H1 (cell line): ENCODE results near the gene COL28A1. TPM values are rescaled to one million over a fixed set of nuclear protein-coding genes. Genes with fewer than 3 reads are reported as not detected.

Source experiments
- CTCF ChIA-PET: fragments of 300-600 bp; sonication (Branson Sonifier 250); formaldehyde crosslinking; loops from one replicate; lab custom pipeline; 2021; ENCODE audit not compliant: partially characterized antibody; lab: Charles Lee
- POLR2A ChIA-PET: fragments of 300-600 bp; sonication (Branson Sonifier 250); formaldehyde crosslinking; loops from one replicate; lab custom pipeline; 2021; ENCODE audit warnings: inconsistent platforms; ENCODE audit not compliant: partially characterized antibody; lab: Charles Lee
- DNase-seq, 2 experiments: peaks; one replicate each; pipeline versions ENCODE4 v3.0.0 to v3.0.0-alpha.2; 2010 to 2022; ENCODE audit warnings: low spot score in 2 of 2, low read depth in 1 of 2, mixed read lengths in 1 of 2
- FAIRE-seq: peaks from 2 replicates; lab custom pipeline; 2011; peaks lifted over from hg19 to GRCh38; lab: Jason Lieb, UNC
- H2AFZ ChIP-seq: 2 replicates; pipeline ENCODE4 v1.8.1; 2012; ENCODE audit warnings: low read length, inconsistent platforms
- H2AK5ac ChIP-seq: 2 replicates; pipeline ENCODE4 v1.6.1; 2013; ENCODE audit warnings: low read depth, low read length
- H2BK120ac ChIP-seq: replicated peaks from 2 replicates; pipeline ENCODE3; 2013; ENCODE audit warnings: low read depth, low read length, inconsistent platforms
- H2BK12ac ChIP-seq: 2 replicates; pipeline ENCODE4 v1.6.1; 2013; ENCODE audit warnings: low read depth, low read length
- H2BK15ac ChIP-seq: 2 replicates; pipeline ENCODE4 v1.6.1; 2013; ENCODE audit warnings: low read length
- H2BK20ac ChIP-seq: 2 replicates; pipeline ENCODE4 v1.6.1; 2013; ENCODE audit warnings: low read length
- H2BK5ac ChIP-seq: 2 replicates; pipeline ENCODE4 v1.6.1; 2013; ENCODE audit warnings: low read depth, low read length
- H3K14ac ChIP-seq: 2 replicates; pipeline ENCODE4 v1.6.1; 2013; ENCODE audit warnings: inconsistent platforms; ENCODE audit not compliant: insufficient read length
- H3K18ac ChIP-seq: 2 replicates; pipeline ENCODE4 v1.6.1; 2013; ENCODE audit warnings: low read length; ENCODE audit errors: extremely low read depth
- H3K23ac ChIP-seq: 2 replicates; pipeline ENCODE4 v1.6.1; 2013; ENCODE audit warnings: inconsistent platforms; ENCODE audit not compliant: insufficient read length
- H3K23me2 ChIP-seq: 2 replicates; pipeline ENCODE4 v1.6.1; 2013; ENCODE audit warnings: low read depth, low read length
- H3K27ac ChIP-seq: 2 replicates; pipeline ENCODE4 v1.6.1; 2011; ENCODE audit warnings: low read depth, low read length, inconsistent platforms
- H3K27me3 ChIP-seq, 4 experiments: replicated peaks in 1 of 4; 1 replicate in 1 of 4; 2 replicates in 3 of 4; pipeline versions ENCODE4 v1.6.1 to v1.8.1; 2011 to 2013; ENCODE audit warnings: low read length in 3 of 4, mild to moderate bottlenecking in 3 of 4, inconsistent platforms in 2 of 4, mixed read lengths in 2 of 4, moderate library complexity in 1 of 4; ENCODE audit not compliant: control insufficient read depth in 3 of 4, insufficient read depth in 3 of 4; ENCODE audit errors: extremely low read depth in 1 of 4
- H3K36me3 ChIP-seq, 4 experiments: 2 replicates each; pipeline versions ENCODE4 v1.6.1 to v1.8.1; 2011 to 2013; ENCODE audit warnings: mild to moderate bottlenecking in 4 of 4, low read length in 3 of 4, moderate library complexity in 2 of 4, control low read depth in 1 of 4, inconsistent platforms in 1 of 4; ENCODE audit not compliant: insufficient read depth in 4 of 4, control insufficient read depth in 2 of 4
- H3K4ac ChIP-seq: replicated peaks from 2 replicates; pipeline ENCODE3; 2013; ENCODE audit warnings: low read length, low read depth, mixed read lengths, inconsistent platforms; ENCODE audit not compliant: insufficient read length
- H3K4me1 ChIP-seq, 4 experiments: replicated peaks in 1 of 4; 1 replicate in 1 of 4; 2 replicates in 3 of 4; pipeline versions ENCODE4 v1.6.1 to v1.8.1; 2011 to 2013; ENCODE audit warnings: low read length in 3 of 4, inconsistent platforms in 2 of 4, mixed read lengths in 1 of 4; ENCODE audit not compliant: insufficient read depth in 4 of 4, control insufficient read depth in 3 of 4
- H3K4me2 ChIP-seq, 2 experiments: 2 replicates each; pipeline versions ENCODE4 v1.6.1 to v1.8.1; 2011 to 2013; ENCODE audit warnings: low read depth in 2 of 2, low read length in 2 of 2, control low read depth in 1 of 2, inconsistent platforms in 1 of 2, mild to moderate bottlenecking in 1 of 2; ENCODE audit not compliant: insufficient read depth in 1 of 2
- H3K4me3 ChIP-seq, 4 experiments: fragments of 200-600, 300-600 bp in 1 of 4; sonication (generic), shearing (Covaris generic), sonication (Bioruptor Twin) in 1 of 4; 2 replicates each; pipeline versions ENCODE4 v1.5.1 to v1.8.1; 2011 to 2016; ENCODE audit warnings: low read length in 4 of 4, low read depth in 3 of 4, control low read depth in 2 of 4, inconsistent platforms in 2 of 4, mild to moderate bottlenecking in 2 of 4, mixed read lengths in 1 of 4, moderate library complexity in 1 of 4; ENCODE audit not compliant: insufficient read depth in 2 of 4; ENCODE audit errors: extremely low read depth in 1 of 4
- H3K56ac ChIP-seq: replicated peaks from 2 replicates; pipeline ENCODE3; 2013; ENCODE audit warnings: low read depth, mild to moderate bottlenecking, mixed read lengths, low read length, inconsistent platforms; ENCODE audit not compliant: insufficient read length
- H3K79me1 ChIP-seq: 2 replicates; pipeline ENCODE4 v1.6.1; 2013; ENCODE audit warnings: low read depth, low read length, control low read depth
- H3K79me2 ChIP-seq, 2 experiments: 2 replicates each; pipeline versions ENCODE4 v1.6.1 to v1.8.1; 2012 to 2013; ENCODE audit warnings: low read length in 2 of 2, mild to moderate bottlenecking in 2 of 2, inconsistent platforms in 1 of 2; ENCODE audit not compliant: insufficient read depth in 2 of 2, control insufficient read depth in 1 of 2
- H3K9ac ChIP-seq, 4 experiments: replicated peaks in 1 of 4; 1 replicate in 1 of 4; 2 replicates in 3 of 4; pipeline versions ENCODE4 v1.6.1 to v1.8.1; 2011 to 2013; ENCODE audit warnings: low read depth in 3 of 4, low read length in 3 of 4, control low read depth in 2 of 4, mild to moderate bottlenecking in 2 of 4, moderate library complexity in 2 of 4, inconsistent platforms in 1 of 4; ENCODE audit errors: extremely low read depth in 1 of 4
- H3K9me3 ChIP-seq, 2 experiments: 2 replicates each; pipeline versions ENCODE4 v1.6.1 to v1.8.1; 2012 to 2013; ENCODE audit warnings: mild to moderate bottlenecking in 2 of 2, moderate library complexity in 2 of 2, control low read depth in 1 of 2, inconsistent platforms in 1 of 2, low read depth in 1 of 2, low read length in 1 of 2, mixed read lengths in 1 of 2; ENCODE audit not compliant: insufficient read depth in 2 of 2
- H4K20me1 ChIP-seq, 2 experiments: replicated peaks in 1 of 2; 2 replicates each; pipeline versions ENCODE3 to v1.8.1; 2011 to 2013; ENCODE audit warnings: inconsistent platforms in 2 of 2, low read length in 2 of 2, mild to moderate bottlenecking in 1 of 2; ENCODE audit not compliant: insufficient read depth in 2 of 2, control insufficient read depth in 1 of 2
- H4K5ac ChIP-seq: 2 replicates; pipeline ENCODE4 v1.6.1; 2013; ENCODE audit warnings: low read length, low read depth, mixed read lengths, inconsistent platforms; ENCODE audit not compliant: insufficient read length
- H4K8ac ChIP-seq: 2 replicates; pipeline ENCODE4 v1.8.0; 2013; ENCODE audit warnings: mild to moderate bottlenecking, moderate library complexity, low read length, inconsistent platforms; ENCODE audit not compliant: insufficient read depth; ENCODE audit errors: extremely low read depth
- H4K91ac ChIP-seq: replicated peaks from 2 replicates; pipeline ENCODE3; 2013; ENCODE audit warnings: low read length, mixed read lengths, inconsistent platforms; ENCODE audit not compliant: insufficient read length
- BACH1 ChIP-seq: IDR thresholded peaks from 2 replicates; pipeline ENCODE4 v1.6.1; 2012; ENCODE audit warnings: low read length, improper control_type of control experiment
- CHD2 ChIP-seq: IDR thresholded peaks from 2 replicates; pipeline ENCODE4 v1.6.1; 2012; ENCODE audit warnings: low read length, improper control_type of control experiment
- CREB1 ChIP-seq: IDR thresholded peaks from 2 replicates; pipeline ENCODE4 v1.6.1; 2012; ENCODE audit warnings: inconsistent platforms
- EP300 ChIP-seq, 2 experiments: IDR thresholded peaks; 1 replicate in 1 of 2; 2 replicates in 1 of 2; pipeline ENCODE4 v1.6.1; 2011 to 2012; ENCODE audit warnings: low read depth in 2 of 2, low read length in 2 of 2, mild to moderate bottlenecking in 2 of 2, borderline replicate concordance in 1 of 2, inconsistent platforms in 1 of 2, moderate library complexity in 1 of 2
- EZH2 ChIP-seq: fragments of 200-600 bp; sonication (generic); IDR thresholded peaks from 2 replicates; pipeline ENCODE4 v1.7.1; 2012; ENCODE audit warnings: low read depth, mild to moderate bottlenecking, moderate library complexity, low read length, inconsistent platforms; ENCODE audit not compliant: severe bottlenecking
- GTF2F1 ChIP-seq: IDR thresholded peaks from 2 replicates; pipeline ENCODE4 v1.6.1; 2012; ENCODE audit warnings: low read depth, low read length, improper control_type of control experiment, borderline replicate concordance
- POLR2AphosphoS5 ChIP-seq: IDR thresholded peaks from 2 replicates; pipeline ENCODE4 v1.6.1; 2011; ENCODE audit warnings: low read depth, low read length
- SP2 ChIP-seq: IDR thresholded peaks from 2 replicates; pipeline ENCODE4 v1.6.1; 2012; ENCODE audit warnings: mild to moderate bottlenecking, low read length, inconsistent platforms
- SRF ChIP-seq: IDR thresholded peaks from 2 replicates; pipeline ENCODE4 v1.6.1; 2011; ENCODE audit warnings: mild to moderate bottlenecking, low read depth, low read length, moderate library complexity
- SUZ12 ChIP-seq: fragments of 200-600 bp; sonication (generic); IDR thresholded peaks from 2 replicates; pipeline ENCODE4 v1.6.1; 2012; ENCODE audit warnings: mild to moderate bottlenecking, inconsistent platforms, low read length, moderate library complexity, mixed read lengths
- TBP ChIP-seq: IDR thresholded peaks from 2 replicates; pipeline ENCODE4 v1.6.1; 2011; ENCODE audit warnings: low read depth, low read length, improper control_type of control experiment
- WGBS, 2 experiments: shearing (Covaris generic) in 1 of 2; methylation state at CpG; one replicate each; pipeline versions ENCODE4 v1.1.6 to v1.1.7; 2013 to 2015; ENCODE audit warnings: low lambda C conversion rate in 2 of 2, mixed read lengths in 2 of 2, inconsistent platforms in 1 of 2, low coverage in 1 of 2, missing lambda C conversion rate in 1 of 2; ENCODE audit not compliant: insufficient replicate concordance in 2 of 2, insufficient coverage in 1 of 2, insufficient read length in 1 of 2; ENCODE audit errors: extremely low coverage in 1 of 2, missing lambda C conversion rate in 1 of 2; 5-methylcytosine and 5-hydroxymethylcytosine counted together
- polyA plus RNA-seq, 7 experiments: library from polyadenylated mRNA; depleted of rRNA in 3 of 7; stranded (reverse) in 5 of 7; unstranded in 2 of 7; fragments of >200 nt in 5 of 7; fragments of 200-250 nt in 2 of 7; gene quantifications; 1 replicate in 5 of 7; 2 replicates in 1 of 7; 4 replicates in 1 of 7; pipeline versions ENCODE4 v1.2.1 to v1.2.3, GENCODE V29; 2011 to 2013; ENCODE audit warnings: missing spikeins in 2 of 7, mixed read lengths in 2 of 7
- total RNA-seq: library from RNA; stranded (reverse); fragmentation: NEBNext Ultra II Directional; extraction: Animal tissue kit (Norgen Biotek cat#: 25700); gene quantifications from 2 replicates; pipeline ENCODE4 v1.2.1, GENCODE V29; 2021

Gene COL28A1
- total and polyA plus RNA-seq, 2 of the 8 experiments (the other 6 are each of a cell fraction or from before 2014, with no cell fraction given): 0.22 to 0.38 TPM

DNA sequence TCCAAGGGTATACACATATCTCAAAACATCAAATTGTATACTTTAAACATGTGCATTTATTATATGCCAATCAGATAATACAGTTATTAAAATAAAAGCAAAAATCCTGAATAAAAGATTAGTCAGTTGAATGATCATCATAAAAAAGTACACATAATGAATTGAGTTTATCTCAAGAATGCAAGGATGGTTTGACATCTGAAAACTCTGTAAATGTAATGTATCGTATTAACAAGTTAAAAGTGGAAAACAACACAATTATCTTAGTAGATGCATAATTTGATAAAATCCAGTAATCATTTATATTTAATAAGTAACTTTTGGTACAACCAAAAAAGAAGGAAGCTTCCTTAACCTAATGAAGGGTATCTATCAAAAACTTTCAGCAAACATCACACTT, 86.6 kb downstream of the COL28A1 start:
- Histone ChIP-seq H4K5ac (no peak overlapping the region), H3K4me3 (no peak overlapping the region), H3K9me3 (peaks cover 0 to 4% of the 10 kb centered on the region in 2 experiments; a peak in 1 of 4 replicates), H3K4me1 (no peaks in the 10 kb centered on the region), H2BK120ac (no peak overlapping the region), H3K18ac (no peak overlapping the region), H3K4ac (no peak overlapping the region), H2BK20ac (no peak overlapping the region), H3K56ac (no peak overlapping the region), H3K23ac (no peak overlapping the region), H2BK15ac (no peak overlapping the region), H3K9ac (no peak overlapping the region), H3K23me2 (no peaks in the 10 kb centered on the region), H3K27ac (no peak overlapping the region), H2AK5ac (no peak overlapping the region), H3K36me3 (no peaks in the 10 kb centered on the region; a peak in 1 of 8 replicates), H2BK12ac (no peak overlapping the region), H2AFZ (no peak overlapping the region), H3K14ac (no peak overlapping the region), H2BK5ac (no peak overlapping the region), H4K8ac (no peak overlapping the region), H3K79me2 (no peaks in the 10 kb centered on the region), H3K79me1 (no peaks in the 10 kb centered on the region), H3K27me3 (no peaks in the 10 kb centered on the region), H4K20me1 (no peaks in the 10 kb centered on the region), H3K4me2 (no peak overlapping the region), H4K91ac (no peak overlapping the region)
- TF ChIP-seq CHD2 (no peak), TBP (no peak), EP300 (IDR thresholded peaks at IDR 0.05; ENCODE audit: borderline replicate concordance in 1 of 2, low read depth in 2 of 2, low read length in 2 of 2) (no peak), SP2 (no peak), SRF (no peak), POLR2AphosphoS5 (no peak), EZH2 (no peak), BACH1 (no peak), CREB1 (no peak), SUZ12 (no peak), GTF2F1 (no peak)
- ChIA-PET POLR2A (no interaction called here), CTCF (no interaction called here)
- FAIRE-seq (no peak), DNase-seq (no peak)
- WGBS, 2 experiments: 83% methylated on average over 1 of the region's 1 CpG; no CpG with 5 or more reads in 1 of the 2 experiments
